HG02970 (cell line): ENCODE data around the gene PUM2.
"Not testable (repeated sequence)": the region's sequence is repeated elsewhere in the genome, so short reads cannot be mapped to it uniquely, and the experiment has no call there.

Source experiments
- ATAC-seq: cut with Tn5 transposase; IDR thresholded peaks from one replicate; pipeline ENCODE4 v1.9.1; 2021; ENCODE audit warnings: mild to moderate bottlenecking, moderate library complexity, moderate number of reproducible peaks; ENCODE audit not compliant: unreplicated experiment, low FRiP score

PUM2 gene

GRCh38 chr2:20350753-20351554 is at the start of gene PUM2:
Gene PUM2, minus strand, starts transcription at chr2:20350844. Its CDS starts 23,484 bp downstream, at chr2:20327360.
- ATAC-seq = peak; percentile 82

DNA sequence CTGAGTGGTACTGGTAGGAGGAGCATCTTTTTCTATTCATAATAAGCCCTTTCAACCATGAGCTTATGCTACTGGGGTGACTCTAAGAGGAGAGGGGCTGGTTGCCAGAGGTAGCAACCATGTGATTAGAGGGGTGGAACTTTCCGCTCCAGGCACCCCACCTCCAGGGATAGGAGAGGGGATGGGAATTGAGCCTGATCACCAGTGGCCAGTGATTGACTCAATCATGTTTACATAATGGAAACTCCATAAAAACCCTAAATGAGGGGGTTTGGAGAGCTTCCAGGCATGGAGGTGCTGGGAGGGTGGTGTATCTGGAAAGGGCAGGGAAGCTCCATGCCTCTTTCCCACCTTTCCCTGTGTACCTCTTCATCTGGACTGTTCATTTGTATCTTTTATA is 49.7 kb upstream of the PUM2 start:
- no peak for ATAC-seq

- ATAC-seq = no peak
Measured at GRCh38 chr2:20398956-20399567, 48.4 kb upstream of the PUM2 start.

DNA sequence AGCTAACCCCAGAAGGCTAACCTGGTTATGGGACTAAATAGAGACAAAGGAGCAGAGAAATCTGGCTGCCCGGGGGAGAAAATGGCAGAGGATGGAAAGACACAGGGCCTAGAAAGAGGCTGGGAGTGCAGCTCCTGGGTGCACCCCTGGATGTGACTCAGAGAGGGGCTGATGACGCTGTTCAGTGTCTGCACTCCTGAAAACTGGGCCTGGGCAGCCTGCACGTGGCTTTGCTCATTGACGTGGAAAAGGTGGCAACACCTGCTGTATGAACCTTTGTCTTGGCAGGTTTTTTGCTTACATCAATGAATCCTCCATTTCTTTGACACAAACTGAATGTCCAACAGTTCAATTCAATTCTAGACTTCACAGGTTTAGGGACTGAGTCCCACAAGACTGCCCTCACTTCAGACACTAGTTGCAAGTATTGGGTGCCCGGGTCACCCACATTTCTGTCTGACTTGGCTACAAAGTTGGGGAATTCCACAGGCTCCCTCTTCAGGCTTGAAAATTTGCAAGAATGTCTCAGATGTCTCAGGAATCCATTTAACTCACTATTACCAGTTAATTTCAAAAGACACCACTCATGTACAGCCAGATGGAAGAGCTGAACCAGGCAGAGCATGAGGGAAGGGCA is 47.3 kb upstream of the PUM2 start:
- no peak for ATAC-seq

- ATAC-seq = no peak
Measured at GRCh38 chr2:20396356-20397000, 45.8 kb upstream of the PUM2 start.

DNA sequence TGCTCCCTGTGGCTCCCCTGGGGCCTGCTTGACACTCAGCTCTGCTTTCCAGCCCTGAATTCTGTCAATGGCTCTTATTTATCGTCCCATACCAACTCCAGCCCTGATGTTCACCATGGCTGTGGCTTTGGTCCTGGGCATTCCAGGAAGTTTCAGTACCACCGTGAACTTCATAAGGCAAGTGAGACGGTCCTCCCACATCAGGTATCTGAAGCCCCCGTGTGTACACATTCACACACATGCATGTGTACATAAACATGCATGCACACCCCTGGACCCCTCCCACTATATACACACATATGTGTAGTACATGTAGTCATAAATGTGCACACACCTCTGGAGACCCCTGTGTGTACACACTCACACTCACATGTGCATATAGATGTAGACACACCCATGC is 43.3 kb upstream of the PUM2 start:
- ATAC-seq = no peak

GRCh38 chr2:20391951-20392699 is 41.5 kb upstream of the PUM2 start:
- ATAC-seq = no peak

GRCh38 chr2:20390524-20391123 is 40.0 kb upstream of the PUM2 start:
- no peak for ATAC-seq

DNA sequence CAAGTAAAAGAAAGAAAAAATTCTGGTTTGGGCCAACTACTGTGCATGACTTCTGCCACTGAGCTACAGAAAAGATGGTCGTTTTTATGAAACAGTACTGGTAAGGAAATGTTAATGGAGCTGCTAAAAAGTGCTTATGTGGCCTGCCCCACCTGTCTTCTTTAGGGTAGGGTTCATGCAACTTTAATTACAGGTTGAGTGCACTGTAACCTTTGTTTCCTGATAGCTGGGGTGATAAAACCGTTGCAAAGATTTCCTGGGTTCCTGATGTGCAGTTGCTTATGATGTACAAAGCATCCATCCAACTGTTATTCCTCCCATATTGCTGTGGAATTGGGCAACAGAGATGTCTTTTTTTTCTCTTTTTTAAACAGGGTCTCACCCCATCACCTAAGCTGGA is 34.3 kb upstream of the PUM2 start:
- no peak for ATAC-seq

DNA sequence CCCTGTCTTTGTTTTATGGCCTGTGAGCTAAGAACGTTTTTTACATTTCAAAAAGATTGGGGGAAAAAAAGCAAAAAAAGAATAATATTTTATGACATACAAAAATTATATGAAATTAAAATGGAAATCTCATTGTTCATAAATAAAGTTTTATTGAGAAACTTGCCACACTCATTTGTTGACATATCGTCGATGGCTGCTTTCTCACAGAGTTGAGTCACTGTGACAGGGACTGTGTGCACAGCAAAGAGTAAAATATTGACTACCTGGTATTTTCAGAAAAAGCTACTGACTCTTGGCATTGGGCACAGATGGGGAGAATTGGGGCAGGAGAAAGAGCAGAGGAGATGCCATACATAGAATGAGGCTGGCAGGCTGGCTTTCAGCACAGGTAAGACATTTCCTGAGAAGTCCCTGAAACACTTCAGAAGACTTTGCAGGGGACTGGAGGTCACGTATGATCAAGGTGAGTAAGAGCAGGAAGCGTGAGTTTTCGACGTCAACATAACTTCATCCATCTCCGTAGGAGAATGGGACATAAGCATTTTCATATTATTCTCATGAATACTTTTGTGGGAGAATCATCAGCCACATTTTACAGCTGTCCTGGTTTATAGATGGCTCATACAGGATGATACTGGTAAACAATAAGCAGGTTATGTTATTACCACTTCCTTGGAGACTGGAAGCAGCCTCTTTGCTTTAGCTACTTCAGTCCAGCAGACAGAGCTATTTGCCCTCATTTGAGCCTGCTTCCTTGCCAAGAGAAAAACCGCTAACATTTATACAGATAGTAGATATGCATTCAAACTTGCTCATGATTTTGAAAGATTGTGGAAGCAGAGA is 32.5 kb upstream of the PUM2 start:
- no peak for ATAC-seq

DNA sequence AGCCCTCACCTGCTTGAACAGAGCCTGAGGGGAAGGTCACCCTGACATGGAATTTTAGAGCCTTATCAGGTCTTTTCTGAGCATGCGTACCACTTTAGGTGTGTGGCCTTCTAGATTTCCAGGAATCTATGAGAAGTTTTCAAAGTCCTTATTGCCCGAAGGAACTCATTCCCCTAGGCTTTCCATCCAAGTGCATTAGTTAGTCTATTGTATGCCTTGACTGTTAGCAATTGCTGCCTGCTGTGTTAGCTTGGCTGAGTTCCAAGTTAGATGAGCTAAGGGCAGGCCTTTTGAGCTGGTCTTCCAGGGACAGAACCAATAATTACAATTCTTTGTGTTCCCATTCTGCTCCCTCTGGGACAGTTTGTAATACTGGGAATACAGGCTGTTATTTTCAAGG is 30.8 kb upstream of the PUM2 start:
- ATAC-seq = no peak

- ATAC-seq = no peak
Measured at GRCh38 chr2:20378891-20379519, 28.4 kb upstream of the PUM2 start.

DNA sequence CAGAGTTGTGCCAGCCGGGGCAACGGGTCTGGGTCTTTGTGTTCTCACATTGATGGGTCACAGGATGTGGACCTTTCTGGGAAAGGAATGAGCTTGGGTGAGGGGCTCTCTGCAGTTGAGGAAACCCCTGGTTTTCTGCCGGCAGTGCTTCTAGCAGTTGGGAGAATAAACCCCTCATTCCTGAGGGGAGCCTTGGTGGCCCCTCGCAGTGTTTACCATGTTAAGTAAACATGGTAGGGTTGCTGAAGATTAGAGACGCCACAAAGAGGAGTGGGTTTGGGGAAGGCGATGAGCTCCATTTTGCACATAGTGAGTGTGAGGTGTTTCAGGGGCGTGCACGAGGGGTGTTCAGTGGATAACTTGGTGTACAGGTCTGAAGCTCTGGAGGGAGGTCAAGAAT is 27.7 kb upstream of the PUM2 start:
- ATAC-seq = no peak

DNA sequence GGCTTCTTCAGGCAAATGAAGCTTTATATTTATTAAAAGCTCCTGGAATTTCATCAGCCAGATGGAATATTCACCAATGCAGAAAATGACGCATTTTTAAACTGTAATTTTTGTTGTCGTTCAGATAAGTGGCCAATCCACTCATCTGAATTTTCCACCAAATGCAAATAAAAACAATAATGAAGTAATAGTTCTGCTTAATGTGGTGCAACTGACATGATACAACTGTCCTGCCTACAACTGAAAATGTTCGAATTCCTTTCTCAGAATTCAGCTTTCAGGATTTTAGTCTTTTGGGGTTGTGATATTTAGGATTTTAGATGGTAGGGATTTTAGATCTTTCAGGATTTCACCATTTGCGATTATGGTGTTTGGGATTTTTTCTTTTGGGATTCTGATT is 27.1 kb upstream of the PUM2 start:
- no peak for ATAC-seq

GRCh38 chr2:20374982-20375381 is 24.3 kb upstream of the PUM2 start:
- ATAC-seq = not testable (repeated sequence)

- no peak for ATAC-seq
Measured at GRCh38 chr2:20372896-20373640, 22.4 kb upstream of the PUM2 start.

DNA sequence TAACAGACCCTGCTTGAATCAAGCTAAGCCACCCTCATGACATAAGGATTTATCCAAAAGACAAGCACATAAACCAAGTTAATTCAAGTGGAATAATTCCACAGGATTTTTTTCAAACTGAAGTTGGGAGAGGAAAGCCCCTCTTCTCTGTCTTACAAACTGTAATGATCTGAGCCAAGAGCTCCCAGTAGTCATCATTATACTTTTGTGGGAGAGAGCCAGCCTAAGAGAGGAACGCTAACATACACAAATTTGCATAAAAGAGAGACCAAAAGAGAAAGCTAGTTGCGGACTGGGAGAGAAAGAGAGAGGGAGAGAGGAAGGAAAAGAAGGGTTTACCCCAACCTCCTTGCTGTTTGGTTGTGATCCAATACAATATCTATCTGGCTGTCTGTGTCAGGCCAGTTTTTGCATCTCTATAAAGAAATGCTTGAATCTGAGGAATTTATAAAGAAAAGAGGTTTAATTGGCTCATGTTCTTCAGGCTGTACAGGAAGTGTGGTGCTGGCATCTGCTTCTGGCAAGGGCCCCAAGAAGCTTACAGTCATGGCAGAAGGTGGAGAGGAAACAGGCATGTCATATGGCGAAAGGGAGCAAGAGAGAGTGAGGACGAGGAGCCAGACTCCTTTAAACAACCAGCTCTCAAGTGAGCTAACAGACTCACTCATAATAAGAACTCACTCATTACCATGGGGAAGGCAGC is 20.8 kb upstream of the PUM2 start:
- ATAC-seq = no peak
